Measurements from ENCODE around the gene AHCY.
A peak's percentile ranks its signal among the peaks of the same experiment; 100 is the strongest.
"Not testable (repeated sequence)": the region's sequence is repeated elsewhere in the genome, so short reads cannot be mapped to it uniquely, and the experiment has no call there.

Gene AHCY

GRCh38 chr20:34302723-34303533 is at the start of gene AHCY:
Gene AHCY, minus strand, starts transcription at chr20:34303355. Its CDS starts 85 bp downstream, at chr20:34303270.
- peak; percentile 96 for DNase-seq

GRCh38 chr20:34350095-34350494 is 46.9 kb upstream of the AHCY start:
- no peak for DNase-seq

DNA sequence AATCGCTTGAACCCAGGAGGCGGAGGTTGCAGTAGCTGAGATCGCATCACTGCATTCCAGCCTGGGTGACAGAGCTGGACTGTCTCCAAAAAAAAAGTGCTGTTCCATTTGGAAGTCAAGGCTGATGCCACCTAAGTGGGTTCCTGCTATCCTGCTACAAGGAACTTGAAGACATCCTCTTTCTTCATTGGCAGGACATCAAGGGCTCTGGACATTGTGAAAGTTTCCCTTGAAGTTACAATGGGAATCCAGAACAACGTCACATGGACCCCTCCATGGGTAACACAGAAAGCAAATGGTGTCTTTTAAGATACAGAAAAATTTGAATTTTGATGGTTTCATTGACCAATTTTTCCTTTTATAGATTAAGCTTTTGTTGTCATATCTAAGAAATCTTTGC is 44.4 kb upstream of the AHCY start:
- no peak for DNase-seq

- not testable (repeated sequence) for DNase-seq
These were observed 43.3 kb upstream of the AHCY start for GRCh38 chr20:34346533-34346865.

DNA sequence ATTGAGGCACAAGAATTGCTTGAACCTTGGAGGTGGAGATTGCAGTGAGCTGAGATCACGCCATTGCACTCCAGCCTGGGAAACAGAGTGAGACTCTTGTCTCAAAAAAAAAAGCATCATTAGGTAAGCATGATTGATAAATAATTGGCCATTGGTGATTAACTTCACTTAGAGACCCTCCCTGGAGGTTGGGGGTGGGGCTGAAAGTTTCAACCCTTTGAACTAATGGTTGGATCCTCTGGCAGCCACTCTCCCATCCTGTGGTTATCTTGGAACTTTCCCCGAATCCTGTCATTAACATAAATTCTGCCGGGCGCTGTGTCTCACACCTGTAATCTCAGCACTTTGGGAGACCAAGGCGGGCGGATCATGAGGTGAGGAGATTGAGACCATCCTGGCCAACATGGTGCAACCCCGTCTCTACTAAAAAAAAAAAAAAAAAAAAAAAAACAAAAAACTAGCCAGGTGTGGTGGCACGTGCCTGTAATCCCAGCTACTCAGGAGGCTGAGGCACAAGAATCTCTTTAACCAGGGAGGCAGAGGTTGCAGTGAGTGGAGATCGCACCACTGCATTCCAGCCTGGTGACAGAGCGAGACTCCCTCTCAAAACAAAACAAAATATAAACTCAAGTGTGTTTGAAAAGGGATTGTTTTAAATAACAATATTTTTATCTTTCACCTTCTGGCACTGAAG is 42.8 kb upstream of the AHCY start:
- DNase-seq: not testable (repeated sequence)

- no peak for DNase-seq
These were observed 42.2 kb upstream of the AHCY start for GRCh38 chr20:34345402-34345736.

GRCh38 chr20:34344238-34344637 is 41.1 kb upstream of the AHCY start:
- DNase-seq: no peak

DNA sequence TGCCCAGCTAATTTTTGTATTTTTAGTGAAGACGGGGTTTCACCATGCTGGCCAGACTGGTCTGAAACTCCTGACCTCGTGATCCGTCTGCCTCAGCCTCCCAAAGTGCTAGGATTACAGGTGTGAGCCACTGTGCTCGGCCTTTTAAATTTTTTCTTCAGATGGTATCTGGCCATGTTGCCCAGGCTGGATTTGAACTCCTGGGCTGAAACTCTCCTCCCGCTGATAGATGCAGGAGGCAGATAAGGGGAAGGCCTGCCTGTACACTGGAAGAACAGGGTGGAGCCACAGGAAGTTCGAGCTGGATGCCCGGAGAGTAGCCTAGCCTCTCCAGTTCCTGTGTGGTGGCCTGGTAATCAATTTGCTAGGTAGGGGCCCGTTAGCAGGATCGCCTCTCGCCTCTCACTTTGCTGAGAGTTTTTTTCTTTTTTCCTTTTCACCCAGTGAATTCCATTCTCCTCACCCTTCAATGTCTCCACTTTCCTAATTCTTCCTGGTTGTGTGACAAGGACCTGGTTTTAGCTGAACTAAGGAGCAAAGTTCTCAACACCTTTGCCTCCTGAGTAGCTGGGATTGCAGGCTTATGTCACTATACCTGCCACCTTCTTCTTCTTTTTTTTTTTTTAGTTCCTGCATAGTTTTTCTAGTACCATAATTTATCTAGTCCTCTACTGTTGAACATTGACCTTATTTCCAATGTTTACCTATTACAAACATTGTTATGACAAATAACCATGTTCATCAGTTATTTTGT is 40.5 kb upstream of the AHCY start:
- DNase-seq: no peak

DNA sequence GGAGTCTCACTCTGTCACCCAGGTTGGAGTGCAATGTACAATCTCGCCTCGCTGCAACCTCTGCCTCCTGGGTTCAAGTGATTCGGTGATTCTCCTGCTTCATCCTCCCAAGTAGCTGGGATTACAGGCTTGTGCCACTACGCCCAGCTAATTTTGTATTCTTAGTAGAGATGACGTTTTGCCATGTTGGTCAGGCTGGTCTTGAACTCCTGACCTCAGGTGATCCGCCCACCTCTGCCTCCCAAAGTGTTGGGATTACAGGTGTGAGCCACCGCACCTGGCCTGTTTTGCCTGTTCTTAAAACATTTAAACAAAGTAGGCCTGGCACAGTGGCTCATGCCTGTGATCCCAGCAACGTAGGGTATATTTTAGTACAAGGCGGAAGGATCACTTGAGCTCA is 38.0 kb upstream of the AHCY start:
- not testable (repeated sequence) for DNase-seq

GRCh38 chr20:34340726-34341125 is 37.6 kb upstream of the AHCY start:
- not testable (repeated sequence) for DNase-seq

DNA sequence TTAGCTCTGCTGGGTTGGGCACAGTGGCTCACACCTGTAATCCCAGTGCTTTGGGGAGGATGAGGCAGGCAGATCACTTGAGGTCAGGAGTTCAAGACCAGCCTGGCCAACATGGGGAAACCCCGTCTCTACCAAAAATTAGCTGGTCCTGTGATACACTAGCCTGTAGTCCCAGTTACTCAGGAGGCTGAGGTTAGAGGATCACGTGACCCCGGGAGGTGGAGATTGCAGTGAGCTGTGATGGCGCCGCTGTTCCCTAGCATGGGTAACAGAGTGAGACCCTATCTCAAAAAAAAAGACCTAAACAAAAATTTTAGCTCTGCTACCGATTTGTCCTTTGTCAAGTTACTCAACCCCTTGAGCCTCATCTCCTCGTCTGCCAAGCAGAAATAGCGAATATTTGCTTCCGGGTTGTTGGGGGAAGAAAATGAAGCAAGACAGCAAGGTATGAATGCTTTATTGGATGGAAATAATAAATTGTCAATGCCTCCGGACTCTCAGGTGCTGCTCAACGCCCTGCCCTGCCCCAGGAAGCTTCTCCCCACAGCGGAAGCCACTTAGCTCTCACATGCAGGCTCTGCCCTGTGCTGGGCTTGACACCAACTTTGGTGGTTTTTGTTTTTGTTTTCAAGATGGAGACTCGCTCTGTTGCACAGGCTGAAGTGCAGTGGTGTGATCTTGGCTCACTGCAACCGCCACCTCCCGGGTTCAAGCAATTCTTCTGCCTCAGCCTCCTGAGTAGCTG is 35.0 kb upstream of the AHCY start:
- DNase-seq: no peak

DNA sequence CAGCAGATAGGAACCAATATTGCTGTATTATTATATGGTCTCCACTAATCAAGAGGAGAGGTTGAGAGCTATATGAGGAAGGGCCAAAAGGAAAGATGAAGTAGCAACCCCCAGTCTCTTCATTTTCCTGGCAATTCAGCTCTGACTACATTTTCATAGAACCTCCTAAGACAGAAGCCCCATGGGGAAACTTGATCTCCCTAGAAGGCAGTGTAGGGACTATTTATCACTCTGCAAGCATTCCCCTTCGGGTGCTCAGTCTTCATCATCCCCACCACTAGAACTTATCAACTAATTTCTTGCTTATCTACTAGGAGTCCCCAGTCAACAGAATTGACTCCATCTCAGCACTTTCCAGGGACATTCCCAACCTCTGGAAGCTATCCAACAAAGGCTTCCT is 34.4 kb upstream of the AHCY start:
- DNase-seq: no peak

GRCh38 chr20:34334654-34335407 is 31.7 kb upstream of the AHCY start:
- no peak for DNase-seq

DNA sequence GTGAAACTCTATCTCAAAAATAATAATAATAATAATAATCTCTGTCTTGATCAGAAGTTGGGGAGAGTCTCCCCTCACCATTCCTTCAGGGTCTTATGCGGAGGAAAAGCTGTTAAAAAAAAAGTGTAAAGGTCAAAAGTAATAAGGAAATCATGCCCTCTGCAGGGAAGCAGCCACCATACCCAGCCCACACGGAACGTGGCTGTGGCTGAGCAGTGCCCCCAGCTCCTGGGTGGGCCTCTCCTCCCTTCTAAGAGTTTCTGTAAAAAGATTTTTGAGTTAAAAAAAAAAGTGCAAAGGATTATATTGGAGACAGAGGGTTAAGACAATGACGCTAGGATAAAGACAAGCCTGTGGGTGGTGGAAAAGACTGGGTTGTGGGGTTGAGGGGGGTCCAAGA is 30.6 kb upstream of the AHCY start:
- DNase-seq: no peak

DNA sequence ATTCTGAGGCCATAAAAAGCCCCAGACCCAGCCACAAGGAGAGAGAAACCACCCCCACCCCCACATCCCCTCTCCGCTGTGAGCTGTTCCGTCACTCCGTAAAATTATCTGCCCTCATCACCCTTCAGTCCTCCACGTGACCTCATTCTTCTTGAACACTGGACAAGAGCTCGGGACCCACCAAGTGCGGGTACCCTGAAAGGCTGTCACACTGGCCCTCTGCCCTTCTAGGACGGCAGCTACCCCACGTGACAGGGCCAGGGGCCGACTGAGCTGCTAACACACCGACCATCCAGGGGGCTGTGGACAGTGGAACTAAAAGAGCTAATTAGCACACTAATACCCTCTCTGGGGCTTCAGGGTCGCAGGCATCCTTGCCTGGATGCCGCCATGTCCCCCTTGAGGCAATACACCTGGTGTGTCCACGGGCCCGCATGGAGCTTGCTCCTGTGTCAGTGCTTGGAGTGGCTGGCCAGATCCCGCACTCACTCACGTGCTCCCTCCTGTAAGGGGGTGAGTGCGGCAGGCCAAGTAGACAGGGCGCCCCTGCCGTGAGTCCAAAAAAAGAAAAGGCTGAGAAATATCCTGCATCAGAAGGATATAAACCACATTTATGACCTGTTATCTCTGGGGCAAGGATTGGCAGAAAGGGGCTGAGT is 29.2 kb upstream of the AHCY start:
- DNase-seq: no peak

DNA sequence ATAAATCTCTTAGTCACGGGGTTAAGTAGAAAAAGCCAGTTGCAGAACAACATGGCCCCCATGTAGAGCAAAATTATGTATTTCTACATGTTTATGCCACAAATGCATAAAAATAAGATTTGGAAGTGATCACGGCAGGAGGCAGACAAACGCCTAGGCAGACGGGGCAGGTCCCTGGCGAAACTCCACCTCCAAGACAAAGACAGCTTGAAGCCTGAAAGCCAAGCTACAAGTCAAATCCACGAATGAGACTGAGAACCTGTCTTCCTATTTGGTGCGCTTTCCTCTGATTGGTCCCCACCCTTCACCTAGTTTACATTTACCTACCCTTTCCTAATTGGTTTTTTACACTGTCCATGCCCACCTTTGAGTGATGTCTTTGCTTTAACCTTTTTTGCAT is 28.7 kb upstream of the AHCY start:
- no peak for DNase-seq

- not testable (repeated sequence) for DNase-seq
These were observed 27.8 kb upstream of the AHCY start for GRCh38 chr20:34330861-34331544.

GRCh38 chr20:34328928-34329677 is 25.9 kb upstream of the AHCY start:
- no peak for DNase-seq

DNA sequence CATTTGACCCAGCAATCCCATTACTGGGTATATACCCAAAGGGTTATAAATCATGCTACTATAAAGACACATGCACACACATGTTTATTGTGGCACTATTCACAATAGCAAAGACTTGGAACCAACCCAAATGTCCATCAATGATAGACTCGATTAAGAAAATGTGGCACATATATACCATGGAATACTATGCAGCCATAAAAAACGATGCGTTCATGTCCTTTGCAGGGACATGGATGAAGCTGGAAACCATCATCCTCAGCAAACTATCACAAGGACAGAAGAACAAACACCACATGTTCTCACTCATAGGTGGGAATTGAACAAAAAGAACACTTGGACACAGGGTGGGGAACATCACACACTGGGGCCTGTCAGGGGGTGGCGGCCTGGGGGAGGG is 25.1 kb upstream of the AHCY start:
- DNase-seq: not testable (repeated sequence)

- DNase-seq: no peak
These were observed 21.4 kb upstream of the AHCY start for GRCh38 chr20:34324541-34324940.

All from NCI-H1092 treated with DMSO at 0.1 percent for 48 hours (cell line).